GM19324 (cell line): ENCODE measurements around the gene ANO4.
"Not testable (repeated sequence)": the region's sequence is repeated elsewhere in the genome, so short reads cannot be mapped to it uniquely, and the experiment has no call there.

Experiments used
- ATAC-seq: cut with Tn5 transposase; IDR thresholded peaks from one replicate; pipeline ENCODE4 v1.9.1; 2021; ENCODE audit warnings: mild to moderate bottlenecking, moderate library complexity; ENCODE audit not compliant: unreplicated experiment, low FRiP score

Gene ANO4

GRCh38 chr12:101145777-101146431 lies 351.3 kb downstream of the ANO4 start:
- ATAC-seq = not testable (repeated sequence)

DNA sequence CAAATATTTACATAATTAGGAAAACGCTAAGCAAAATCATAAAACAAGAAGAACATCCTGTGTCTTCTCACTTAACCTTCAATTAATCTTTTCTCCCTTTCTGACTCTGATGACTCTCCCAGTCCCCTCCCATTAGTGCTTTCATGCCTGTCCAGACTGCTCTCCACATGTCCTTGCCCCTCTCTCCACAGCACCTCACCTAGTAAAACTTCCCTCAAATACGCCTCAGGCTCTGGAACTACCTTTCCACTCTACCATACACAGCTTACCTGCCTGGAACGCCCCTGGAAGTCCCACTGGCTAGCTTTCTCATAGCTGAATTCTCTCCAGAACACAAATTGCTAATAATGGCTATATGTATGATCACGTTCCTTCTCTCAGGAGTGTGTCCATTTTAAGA lies 370.7 kb downstream of the ANO4 start:
- no peak for ATAC-seq

DNA sequence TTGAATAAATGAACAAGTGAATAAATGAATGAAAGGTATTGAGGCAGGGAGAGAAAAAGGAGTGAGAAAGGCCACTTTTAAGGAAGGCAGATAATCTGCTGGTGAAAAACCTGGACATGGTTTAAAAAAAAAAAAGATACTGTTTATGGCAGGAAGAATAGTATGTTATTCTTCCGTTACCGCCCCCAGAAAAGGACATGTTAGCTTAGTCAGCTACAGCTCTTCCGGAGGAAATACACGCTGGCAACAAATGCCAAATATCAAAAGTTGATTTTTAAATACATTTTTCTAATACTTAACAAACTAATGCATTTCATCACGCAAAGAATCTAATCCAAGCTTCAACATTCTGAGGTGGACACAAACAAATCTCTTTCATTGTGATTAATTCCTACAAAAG lies 372.3 kb downstream of the ANO4 start:
- ATAC-seq = no peak

GRCh38 chr12:101168001-101168400 lies 373.4 kb downstream of the ANO4 start:
- no peak for ATAC-seq

GRCh38 chr12:101172316-101172715 lies 377.7 kb downstream of the ANO4 start:
- ATAC-seq = no peak

DNA sequence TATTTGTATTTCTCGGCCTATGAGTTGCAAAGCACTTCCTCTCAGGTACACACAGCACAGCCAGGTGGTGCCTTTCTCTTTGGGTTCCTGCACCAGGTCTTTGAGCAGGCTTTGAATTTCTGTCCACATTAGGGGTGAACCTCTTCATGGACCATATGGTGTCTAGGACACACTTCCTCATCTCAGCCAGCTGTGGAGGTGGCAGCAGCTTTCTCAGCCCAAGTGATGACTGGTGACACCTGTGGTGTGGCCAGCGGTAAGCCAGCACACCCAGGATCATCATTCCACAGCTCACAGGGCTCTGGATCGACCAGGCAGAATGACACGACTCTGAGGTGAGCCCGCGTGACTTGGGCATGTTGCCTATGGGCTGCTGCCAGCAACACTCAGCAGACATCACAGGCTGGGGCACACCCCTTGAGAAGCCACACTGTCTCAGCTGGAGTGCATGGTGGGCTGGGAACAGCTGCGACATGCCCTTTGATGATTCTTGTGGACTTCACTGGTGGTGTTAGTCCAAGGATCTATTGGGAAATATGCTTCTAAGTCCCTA lies 378.7 kb downstream of the ANO4 start:
- no peak for ATAC-seq

- no peak for ATAC-seq
Observed at GRCh38 chr12:101174541-101174940, 380.0 kb downstream of the ANO4 start.
